GM21528 (cell line): ENCODE measurements around the gene AKR1C4.
"Not testable (repeated sequence)": the region's sequence is repeated elsewhere in the genome, so short reads cannot be mapped to it uniquely, and the experiment has no call there.

Experiments
- ATAC-seq: cut with Tn5 transposase; IDR thresholded peaks from one replicate; pipeline ENCODE4 v1.9.1; 2021; ENCODE audit warnings: mild to moderate bottlenecking, moderate library complexity; ENCODE audit not compliant: unreplicated experiment, low FRiP score

The AKR1C4 gene

GRCh38 chr10:5199398-5199797 is 2.8 kb downstream of the AKR1C4 start:
- ATAC-seq = no peak

- no peak for ATAC-seq
These were observed 10.2 kb downstream of the AKR1C4 start for GRCh38 chr10:5206799-5207198.

- not testable (repeated sequence) for ATAC-seq
These were observed 13.1 kb downstream of the AKR1C4 start for GRCh38 chr10:5209776-5210175.

- ATAC-seq = not testable (repeated sequence)
These were observed 13.6 kb downstream of the AKR1C4 start for GRCh38 chr10:5210261-5210660.

GRCh38 chr10:5211696-5212536 is 15.3 kb downstream of the AKR1C4 start:
- no peak for ATAC-seq

GRCh38 chr10:5216801-5217200 is 20.2 kb downstream of the AKR1C4 start:
- ATAC-seq = no peak

GRCh38 chr10:5219262-5219661 is 22.6 kb downstream of the AKR1C4 start:
- ATAC-seq = no peak

- ATAC-seq = not testable (repeated sequence)
These were observed 26.3 kb downstream of the AKR1C4 start for GRCh38 chr10:5222942-5223341.

GRCh38 chr10:5229019-5229418 is 32.4 kb downstream of the AKR1C4 start:
- ATAC-seq = no peak

GRCh38 chr10:5233324-5233723 is 36.7 kb downstream of the AKR1C4 start:
- no peak for ATAC-seq

- no peak for ATAC-seq
These were observed 37.6 kb downstream of the AKR1C4 start for GRCh38 chr10:5234106-5234860.

GRCh38 chr10:5237541-5237940 is 40.9 kb downstream of the AKR1C4 start:
- not testable (repeated sequence) for ATAC-seq

GRCh38 chr10:5242585-5242984 is 45.9 kb downstream of the AKR1C4 start:
- no peak for ATAC-seq

GRCh38 chr10:5243521-5243987 is 46.9 kb downstream of the AKR1C4 start:
- no peak for ATAC-seq

- no peak for ATAC-seq
These were observed 55.8 kb downstream of the AKR1C4 start for GRCh38 chr10:5252177-5253037.

GRCh38 chr10:5254488-5254887 is 57.9 kb downstream of the AKR1C4 start:
- no peak for ATAC-seq

- not testable (repeated sequence) for ATAC-seq
These were observed 61.1 kb downstream of the AKR1C4 start for GRCh38 chr10:5257768-5258167.

- ATAC-seq = no peak
These were observed 62.7 kb downstream of the AKR1C4 start for GRCh38 chr10:5259132-5259951.

GRCh38 chr10:5259952-5260578 is 63.4 kb downstream of the AKR1C4 start:
- ATAC-seq = no peak
